ENCODE data around the gene WDR38.

- no peak for TF ChIP-seq POLR2AphosphoS5 (IDR thresholded peaks at IDR 0.05)
- no peak for TF ChIP-seq POLR2A (IDR thresholded peaks at IDR 0.05)
These were observed 44.0 kb upstream of the WDR38 start for GRCh38 chr9:124809211-124809610.

Data from sigmoid colon (tissue), 4 donors.